Measurements from ENCODE around the gene CDC7. TPM values are rescaled to one million over a fixed set of nuclear protein-coding genes. Genes with fewer than 3 reads are reported as not detected.
A peak's percentile ranks its signal among the peaks of the same experiment; 100 is the strongest.

Gene CDC7
- total and polyA plus RNA-seq, 9 of the 15 experiments (the other 6 are each of a cell fraction or from before 2014, with no cell fraction given) = 22.3 to 66.8 (median 44.2) TPM

GRCh38 chr1:91511386-91511785, 10.7 kb downstream of the CDC7 start:
- TF ChIP-seq RAD21 (CRISPR knock-in tag; conservative IDR thresholded peaks at IDR 0.05 in 1 of 2, IDR thresholded peaks at IDR 0.05 in 1 of 2) (peak; percentile 70 to 74), RBM34 (IDR thresholded peaks at IDR 0.05; ENCODE audit: borderline replicate concordance, insufficient read depth, low read length) (no peak), MTA3 (IDR thresholded peaks at IDR 0.05; ENCODE audit: borderline replicate concordance) (no peak), DEAF1 (CRISPR knock-in tag; IDR thresholded peaks at IDR 0.05) (peak; percentile 61), TSC22D4 (tag; IDR thresholded peaks at IDR 0.05) (no peak), ARID2 (IDR thresholded peaks at IDR 0.05) (0 out of 2 replicates have a peak, but pooled peaks have one; percentile 12), CC2D1A (IDR thresholded peaks at IDR 0.05) (0 out of 2 replicates have a peak, but pooled peaks have one; percentile 13), REST (IDR thresholded peaks at IDR 0.05; ENCODE audit: borderline replicate concordance) (peak; percentile 53; the same call in 1 of the 2 replicates), REST (CRISPR knock-in tag; IDR thresholded peaks at IDR 0.05; ENCODE audit: low read depth) (no peak), CTCF (IDR thresholded peaks at IDR 0.05 in 2 of 3, conservative IDR thresholded peaks at IDR 0.05 in 1 of 3; ENCODE audit: insufficient read depth in 2 of 3, low read depth in 1 of 3, low read length in 3 of 3) (peak; percentile 28 to 69 (median 45); a peak in 4 of 6 replicates)
- H3K4me2 ChIP-seq (ENCODE audit: insufficient read depth, low read length) = no peak overlapping the region
- H3K4me1 ChIP-seq (replicated peaks in 1 of 2; ENCODE audit: control insufficient read depth in 2 of 2, insufficient read depth in 2 of 2, low read length in 2 of 2) = no peaks in the 10 kb centered on the region
- FAIRE-seq (peak; percentile 37), ATAC-seq (peak; percentile 72), DNase-seq (ENCODE audit: extremely low read depth in 1 of 4, low spot score in 3 of 4) (peak; percentile 15 to 52 (median 32))
- peaks cover 23% of the 10 kb centered on the region for H3K79me2 ChIP-seq (ENCODE audit: control insufficient read depth, insufficient read depth, low read length)
- CTCF ChIA-PET (ENCODE audit: low intra/inter-chr PET ratio) = interaction anchor here (0.6 to 3.4 kb wide), 2 partner anchors 71 to 416 kb away, joined by 3 to 50 read pairs; no protein-coding TSS in a partner anchor
- no peak overlapping the region for H3K4me3 ChIP-seq
- H3K27ac ChIP-seq (ENCODE audit: extremely low read depth, low read depth, low read length) = no peak overlapping the region
- in situ Hi-C loops (cut with MboI) (loop anchor here (5.0 kb wide), 2 partner anchors 416 to 781 kb away; no protein-coding TSS in a partner anchor), intact Hi-C loops (cut with micrococcal nuclease) (loop anchor here (1.0 kb wide), 1 partner anchor 417 kb away; no protein-coding TSS in a partner anchor)
- no TSS peak for BruUV-seq (replicated peaks)
- H3K27me3 ChIP-seq (ENCODE audit: control insufficient read depth in 2 of 2, insufficient read depth in 2 of 2, low read length in 2 of 2) = no peaks in the 10 kb centered on the region
- POLR2A ChIA-PET = no interaction called here
- peaks cover 88% of the 10 kb centered on the region for H3K36me3 ChIP-seq (ENCODE audit: control insufficient read depth, insufficient read depth, low read length)
- H3K9ac ChIP-seq (ENCODE audit: insufficient read depth in 1 of 2, low read depth in 2 of 2, low read length in 2 of 2) = no peak overlapping the region
- H4K20me1 ChIP-seq (replicated peaks; ENCODE audit: control insufficient read depth, insufficient read depth, low read length) = no peaks in the 10 kb centered on the region
- H2AFZ ChIP-seq (ENCODE audit: low read depth, low read length) = no peak overlapping the region
- H3K9me1 ChIP-seq (ENCODE audit: control insufficient read depth, insufficient read depth, low read length) = no peaks in the 10 kb centered on the region
- H3K9me3 ChIP-seq (replicated peaks; ENCODE audit: control insufficient read depth, insufficient read depth, low read depth, low read length) = no peaks in the 10 kb centered on the region
- 36% methylated on average over 3 of the region's 3 CpGs for WGBS (ENCODE audit: insufficient coverage, low coverage, missing lambda C conversion rate)
